SK-N-SH (cell line): ENCODE data around the gene LILRA1. TPM values are rescaled to one million over a fixed set of nuclear protein-coding genes. Genes with fewer than 3 reads are reported as not detected.

Experiments used
- CTCF ChIA-PET: fragments of 300-600, 350-600 bp; formaldehyde crosslinking; extraction: SDS; loops from one replicate; lab custom pipeline; 2021; lab: Yijun Ruan, JAX
- POLR2A ChIA-PET: fragments of 350-600 bp; sonication (Branson Sonifier 250); formaldehyde crosslinking; extraction: SDS; loops from one replicate; lab custom pipeline; 2020; ENCODE audit warnings: antibody characterized with exemption, inconsistent platforms; lab: Yijun Ruan, JAX
- DNase-seq: peaks from one replicate; pipeline ENCODE4 v3.0.0; 2012
- H2AFZ ChIP-seq: fragments of 200-600 bp; sonication (generic); 2 replicates; pipeline ENCODE4 v1.8.1; 2016; ENCODE audit warnings: antibody characterized with exemption, mild to moderate bottlenecking, low read depth
- H3F3A ChIP-seq: fragments of 200-600 bp; sonication (generic); replicated peaks from 2 replicates; pipeline ENCODE3; 2016; ENCODE audit warnings: antibody characterized with exemption, mild to moderate bottlenecking; ENCODE audit not compliant: insufficient read depth
- H3K27ac ChIP-seq, 2 experiments: fragments of 200-500 bp in 1 of 2; fragments of 200-600 bp in 1 of 2; sonication (Bioruptor generic) in 1 of 2; sonication (generic), shearing (Covaris generic) in 1 of 2; 2 replicates each; pipeline versions ENCODE4 v1.5.1 to v1.6.1; 2014 to 2016; ENCODE audit warnings: low read depth in 2 of 2, inconsistent platforms in 1 of 2, low read length in 1 of 2, mild to moderate bottlenecking in 1 of 2, mixed read lengths in 1 of 2
- H3K27me3 ChIP-seq: fragments of 200-600 bp; sonication (generic), shearing (Covaris generic); 2 replicates; pipeline ENCODE4 v1.6.1; 2016; ENCODE audit warnings: mixed run types; ENCODE audit not compliant: insufficient read depth
- H3K36me3 ChIP-seq, 2 experiments: fragments of 200-500 bp in 1 of 2; fragments of 200-600 bp in 1 of 2; sonication (Bioruptor generic) in 1 of 2; sonication (generic) in 1 of 2; replicated peaks in 1 of 2; 2 replicates each; pipeline versions ENCODE3 to v1.5.1; 2014 to 2016; ENCODE audit warnings: low read length in 1 of 2, mild to moderate bottlenecking in 1 of 2; ENCODE audit not compliant: insufficient read depth in 2 of 2, control insufficient read depth in 1 of 2
- H3K4me1 ChIP-seq, 2 experiments: fragments of 200-500 bp in 1 of 2; fragments of 200-600 bp in 1 of 2; sonication (Bioruptor generic) in 1 of 2; sonication (generic), shearing (Covaris generic) in 1 of 2; 2 replicates each; pipeline versions ENCODE4 v1.5.1 to v1.6.1; 2014 to 2016; ENCODE audit warnings: low read depth in 1 of 2, low read length in 1 of 2, mixed run types in 1 of 2; ENCODE audit not compliant: insufficient read depth in 2 of 2, control insufficient read depth in 1 of 2
- H3K4me2 ChIP-seq: fragments of 200-600 bp; sonication (generic), shearing (Covaris generic); 2 replicates; pipeline ENCODE4 v1.6.1; 2017; ENCODE audit warnings: mixed run types
- H3K4me3 ChIP-seq, 2 experiments: fragments of 200-500 bp in 1 of 2; fragments of 200-600 bp in 1 of 2; sonication (Bioruptor generic) in 1 of 2; sonication (generic), shearing (Covaris generic) in 1 of 2; 2 replicates each; pipeline versions ENCODE4 v1.5.1 to v1.8.1; 2014 to 2016; ENCODE audit warnings: low read depth in 2 of 2, inconsistent platforms in 1 of 2, low read length in 1 of 2, mild to moderate bottlenecking in 1 of 2, mixed read lengths in 1 of 2, moderate library complexity in 1 of 2
- H3K79me2 ChIP-seq: fragments of 200-600 bp; sonication (generic); 2 replicates; pipeline ENCODE4 v1.8.1; 2017; ENCODE audit warnings: mild to moderate bottlenecking; ENCODE audit not compliant: insufficient read depth
- H3K9ac ChIP-seq: fragments of 200-600 bp; sonication (generic); 2 replicates; pipeline ENCODE4 v1.6.1; 2017; ENCODE audit warnings: mixed run types
- H3K9me2 ChIP-seq: fragments of 200-600 bp; sonication (generic); 2 replicates; pipeline ENCODE4 v1.6.1; 2017; ENCODE audit warnings: mixed run types
- H3K9me3 ChIP-seq: fragments of 200-600 bp; sonication (generic); 2 replicates; pipeline ENCODE4 v1.6.1; 2017; ENCODE audit warnings: mixed run types, mild to moderate bottlenecking, moderate library complexity
- H4K20me1 ChIP-seq: fragments of 200-600 bp; sonication (generic); 2 replicates; pipeline ENCODE4 v1.6.1; 2017; ENCODE audit warnings: mild to moderate bottlenecking, mixed run types; ENCODE audit not compliant: insufficient read depth
- CHD2 ChIP-seq: fragments of 150-350 bp; IDR thresholded peaks from 2 replicates; pipeline ENCODE4 v1.6.1; 2018; ENCODE audit warnings: low read length; ENCODE audit not compliant: partially characterized antibody
- EP300 ChIP-seq, 2 experiments: IDR thresholded peaks; 2 replicates each; pipeline versions ENCODE4 v1.4.0 to v1.6.1; 2012; ENCODE audit warnings: borderline replicate concordance in 1 of 2, low read depth in 1 of 2, low read length in 1 of 2
- FOXJ3 ChIP-seq: sonication (generic); formaldehyde crosslinking; IDR thresholded peaks from 2 replicates; pipeline ENCODE4 v1.5.1; 2020; ENCODE audit warnings: mild to moderate bottlenecking, missing genetic modification reagents
- FOXM1 ChIP-seq: IDR thresholded peaks from 2 replicates; pipeline ENCODE4 v1.4.0; 2012; ENCODE audit warnings: low read depth, mild to moderate bottlenecking
- JUND ChIP-seq: IDR thresholded peaks from 2 replicates; pipeline ENCODE4 v1.4.0; 2012
- RAD21 ChIP-seq: IDR thresholded peaks from 2 replicates; pipeline ENCODE4 v1.6.1; 2012; ENCODE audit warnings: mild to moderate bottlenecking, low read length
- RFX5 ChIP-seq: IDR thresholded peaks from 2 replicates; pipeline ENCODE4 v1.6.1; 2012; ENCODE audit warnings: mild to moderate bottlenecking, improper control_type of control experiment, low read length
- RXRA ChIP-seq: IDR thresholded peaks from 2 replicates; pipeline ENCODE4 v1.4.0; 2012; ENCODE audit warnings: low read depth, mild to moderate bottlenecking, borderline replicate concordance
- TAF1 ChIP-seq: IDR thresholded peaks from 2 replicates; pipeline ENCODE4 v1.6.1; 2012; ENCODE audit warnings: low read depth, mild to moderate bottlenecking, low read length, moderate library complexity, borderline replicate concordance
- YY1 ChIP-seq: IDR thresholded peaks from 2 replicates; pipeline ENCODE4 v1.4.0; 2012; ENCODE audit warnings: low read depth, mild to moderate bottlenecking
- WGBS: methylation state at CpG from one replicate; pipeline ENCODE4 v1.1.6; 2017; ENCODE audit warnings: low lambda C conversion rate; 5-methylcytosine and 5-hydroxymethylcytosine counted together
- polyA plus RNA-seq, 3 experiments: library from polyadenylated mRNA; depleted of rRNA; stranded (reverse); fragments of >200 nt; gene quantifications; 2 replicates each; pipeline ENCODE4 v1.2.3, GENCODE V29; 2012
- TF ChIP-seq, protein P1 (sequence below): IDR thresholded peaks from 2 replicates; pipeline ENCODE4 v1.4.0; 2012; ENCODE audit warnings: low read depth, borderline replicate concordance
- TF ChIP-seq, protein P2 (sequence below): IDR thresholded peaks from 2 replicates; pipeline ENCODE4 v1.4.0; 2012; ENCODE audit warnings: low read depth, borderline replicate concordance
- TF ChIP-seq, protein P3 (sequence below): IDR thresholded peaks from 2 replicates; pipeline ENCODE4; 2012
- TF ChIP-seq, protein P4 (sequence below): IDR thresholded peaks from 2 replicates; pipeline ENCODE4 v1.6.1; 2012; ENCODE audit warnings: mild to moderate bottlenecking, low read depth, low read length, moderate library complexity

The LILRA1 gene
- polyA plus RNA-seq, 1 of the 3 experiments (the other 2 are of a cell fraction) = not detected

DNA sequence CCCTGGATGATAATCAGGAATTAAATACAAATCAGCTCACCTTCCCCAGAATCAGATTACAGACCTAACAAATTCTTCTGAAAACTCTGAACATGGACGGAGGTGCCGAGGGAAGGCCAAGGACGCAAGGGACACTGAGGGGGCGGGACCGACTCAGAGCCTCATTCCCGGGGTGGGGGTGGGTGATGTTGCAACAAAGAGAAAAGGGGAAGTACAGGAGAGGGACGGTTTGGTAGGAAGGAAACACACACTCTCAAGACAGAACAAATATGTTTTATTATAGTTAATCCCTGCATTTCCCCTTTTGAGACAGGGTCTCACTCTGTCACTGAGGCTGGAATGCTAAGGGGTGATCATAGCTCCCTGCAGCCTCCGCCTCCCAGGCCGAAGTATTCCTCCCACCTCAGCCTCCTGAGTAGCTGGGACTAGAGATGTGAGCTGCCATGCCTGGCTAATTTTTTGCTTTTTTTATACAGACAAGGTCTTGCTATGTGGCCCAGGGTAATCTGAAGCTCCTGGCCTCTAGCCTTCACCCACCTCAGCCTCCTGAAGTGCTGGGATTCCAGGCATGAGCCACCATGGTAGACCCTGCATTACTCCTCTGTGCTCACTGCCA, 20.6 kb upstream of the LILRA1 start:
- Histone ChIP-seq H3K9me3 (no peaks in the 10 kb centered on the region), H2AFZ (no peak overlapping the region), H3K79me2 (no peaks in the 10 kb centered on the region), H3K9ac (no peak overlapping the region), H3K4me2 (no peak overlapping the region), H3K36me3 (no peaks in the 10 kb centered on the region), H3K4me1 (no peaks in the 10 kb centered on the region), H3K27me3 (peaks cover 24% of the 10 kb centered on the region), H4K20me1 (no peaks in the 10 kb centered on the region), H3K27ac (no peak overlapping the region), H3K9me2 (no peaks in the 10 kb centered on the region), H3K4me3 (no peak overlapping the region), H3F3A (no peaks in the 10 kb centered on the region)
- TF ChIP-seq YY1 (no peak), RAD21 (no peak), FOXJ3 (CRISPR knock-in tag) (no peak), FOXM1 (no peak), EP300 (IDR thresholded peaks at IDR 0.05; ENCODE audit: borderline replicate concordance in 1 of 2, low read depth in 1 of 2, low read length in 1 of 2) (no peak), RFX5 (no peak), JUND (no peak), CHD2 (no peak), RXRA (no peak), TAF1 (no peak)
- TF ChIP-seq, protein P1, sequence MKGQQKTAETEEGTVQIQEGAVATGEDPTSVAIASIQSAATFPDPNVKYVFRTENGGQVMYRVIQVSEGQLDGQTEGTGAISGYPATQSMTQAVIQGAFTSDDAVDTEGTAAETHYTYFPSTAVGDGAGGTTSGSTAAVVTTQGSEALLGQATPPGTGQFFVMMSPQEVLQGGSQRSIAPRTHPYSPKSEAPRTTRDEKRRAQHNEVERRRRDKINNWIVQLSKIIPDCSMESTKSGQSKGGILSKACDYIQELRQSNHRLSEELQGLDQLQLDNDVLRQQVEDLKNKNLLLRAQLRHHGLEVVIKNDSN = no peak
- TF ChIP-seq, protein P2, sequence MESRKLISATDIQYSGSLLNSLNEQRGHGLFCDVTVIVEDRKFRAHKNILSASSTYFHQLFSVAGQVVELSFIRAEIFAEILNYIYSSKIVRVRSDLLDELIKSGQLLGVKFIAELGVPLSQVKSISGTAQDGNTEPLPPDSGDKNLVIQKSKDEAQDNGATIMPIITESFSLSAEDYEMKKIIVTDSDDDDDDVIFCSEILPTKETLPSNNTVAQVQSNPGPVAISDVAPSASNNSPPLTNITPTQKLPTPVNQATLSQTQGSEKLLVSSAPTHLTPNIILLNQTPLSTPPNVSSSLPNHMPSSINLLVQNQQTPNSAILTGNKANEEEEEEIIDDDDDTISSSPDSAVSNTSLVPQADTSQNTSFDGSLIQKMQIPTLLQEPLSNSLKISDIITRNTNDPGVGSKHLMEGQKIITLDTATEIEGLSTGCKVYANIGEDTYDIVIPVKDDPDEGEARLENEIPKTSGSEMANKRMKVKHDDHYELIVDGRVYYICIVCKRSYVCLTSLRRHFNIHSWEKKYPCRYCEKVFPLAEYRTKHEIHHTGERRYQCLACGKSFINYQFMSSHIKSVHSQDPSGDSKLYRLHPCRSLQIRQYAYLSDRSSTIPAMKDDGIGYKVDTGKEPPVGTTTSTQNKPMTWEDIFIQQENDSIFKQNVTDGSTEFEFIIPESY = no peak
- TF ChIP-seq, protein P3, sequence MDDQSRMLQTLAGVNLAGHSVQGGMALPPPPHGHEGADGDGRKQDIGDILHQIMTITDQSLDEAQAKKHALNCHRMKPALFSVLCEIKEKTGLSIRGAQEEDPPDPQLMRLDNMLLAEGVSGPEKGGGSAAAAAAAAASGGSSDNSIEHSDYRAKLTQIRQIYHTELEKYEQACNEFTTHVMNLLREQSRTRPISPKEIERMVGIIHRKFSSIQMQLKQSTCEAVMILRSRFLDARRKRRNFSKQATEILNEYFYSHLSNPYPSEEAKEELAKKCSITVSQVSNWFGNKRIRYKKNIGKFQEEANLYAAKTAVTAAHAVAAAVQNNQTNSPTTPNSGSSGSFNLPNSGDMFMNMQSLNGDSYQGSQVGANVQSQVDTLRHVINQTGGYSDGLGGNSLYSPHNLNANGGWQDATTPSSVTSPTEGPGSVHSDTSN = no peak
- TF ChIP-seq, protein P4, sequence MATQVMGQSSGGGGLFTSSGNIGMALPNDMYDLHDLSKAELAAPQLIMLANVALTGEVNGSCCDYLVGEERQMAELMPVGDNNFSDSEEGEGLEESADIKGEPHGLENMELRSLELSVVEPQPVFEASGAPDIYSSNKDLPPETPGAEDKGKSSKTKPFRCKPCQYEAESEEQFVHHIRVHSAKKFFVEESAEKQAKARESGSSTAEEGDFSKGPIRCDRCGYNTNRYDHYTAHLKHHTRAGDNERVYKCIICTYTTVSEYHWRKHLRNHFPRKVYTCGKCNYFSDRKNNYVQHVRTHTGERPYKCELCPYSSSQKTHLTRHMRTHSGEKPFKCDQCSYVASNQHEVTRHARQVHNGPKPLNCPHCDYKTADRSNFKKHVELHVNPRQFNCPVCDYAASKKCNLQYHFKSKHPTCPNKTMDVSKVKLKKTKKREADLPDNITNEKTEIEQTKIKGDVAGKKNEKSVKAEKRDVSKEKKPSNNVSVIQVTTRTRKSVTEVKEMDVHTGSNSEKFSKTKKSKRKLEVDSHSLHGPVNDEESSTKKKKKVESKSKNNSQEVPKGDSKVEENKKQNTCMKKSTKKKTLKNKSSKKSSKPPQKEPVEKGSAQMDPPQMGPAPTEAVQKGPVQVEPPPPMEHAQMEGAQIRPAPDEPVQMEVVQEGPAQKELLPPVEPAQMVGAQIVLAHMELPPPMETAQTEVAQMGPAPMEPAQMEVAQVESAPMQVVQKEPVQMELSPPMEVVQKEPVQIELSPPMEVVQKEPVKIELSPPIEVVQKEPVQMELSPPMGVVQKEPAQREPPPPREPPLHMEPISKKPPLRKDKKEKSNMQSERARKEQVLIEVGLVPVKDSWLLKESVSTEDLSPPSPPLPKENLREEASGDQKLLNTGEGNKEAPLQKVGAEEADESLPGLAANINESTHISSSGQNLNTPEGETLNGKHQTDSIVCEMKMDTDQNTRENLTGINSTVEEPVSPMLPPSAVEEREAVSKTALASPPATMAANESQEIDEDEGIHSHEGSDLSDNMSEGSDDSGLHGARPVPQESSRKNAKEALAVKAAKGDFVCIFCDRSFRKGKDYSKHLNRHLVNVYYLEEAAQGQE = no peak
- DNase-seq = no peak
- POLR2A ChIA-PET = no interaction called here
- under 1% methylated on average over 9 of the region's 9 CpGs for WGBS
- CTCF ChIA-PET = no interaction called here
